Cardiac fibroblast (primary cell): Measurements from ENCODE around the gene GPR158.

Source experiments
- DNase-seq, 2 donors: peaks; one replicate each; pipeline versions ENCODE4 v3.0.0 to v3.0.0-alpha.2; 2010; ENCODE audit warnings: low read depth in 2 of 2
- H3K4me3 ChIP-seq, 2 donors: replicated peaks in 1 of 2; 1 replicate in 1 of 2; 2 replicates in 1 of 2; pipeline ENCODE4 v1.5.1; 2011; ENCODE audit warnings: low read depth in 2 of 2, low read length in 2 of 2, mild to moderate bottlenecking in 2 of 2, moderate library complexity in 1 of 2
- CTCF ChIP-seq: IDR thresholded peaks from one replicate; pipeline ENCODE4 v1.5.1; 2011; ENCODE audit warnings: low read depth, mild to moderate bottlenecking, low read length, inconsistent platforms

The GPR158 gene

GRCh38 chr10:25632802-25633201 lies 458.0 kb downstream of the GPR158 start:
- no peak for DNase-seq
- no peak for TF ChIP-seq CTCF
- H3K4me3 ChIP-seq = no peak overlapping the region

GRCh38 chr10:25633542-25633941 lies 458.7 kb downstream of the GPR158 start:
- no peak overlapping the region for H3K4me3 ChIP-seq
- no peak for TF ChIP-seq CTCF
- DNase-seq = no peak

- peak; percentile 1 to 41 for DNase-seq
- no peak overlapping the region for H3K4me3 ChIP-seq
- no peak for TF ChIP-seq CTCF
These were observed 464.8 kb downstream of the GPR158 start for GRCh38 chr10:25639646-25640045.

GRCh38 chr10:25641595-25641994 lies 466.8 kb downstream of the GPR158 start:
- H3K4me3 ChIP-seq = no peak overlapping the region
- no peak for DNase-seq
- TF ChIP-seq CTCF = no peak

- H3K4me3 ChIP-seq = no peak overlapping the region
- no peak for TF ChIP-seq CTCF
- no peak for DNase-seq
These were observed 467.9 kb downstream of the GPR158 start for GRCh38 chr10:25642721-25643120.

GRCh38 chr10:25646371-25646770 lies 471.6 kb downstream of the GPR158 start:
- no peak for TF ChIP-seq CTCF
- no peak for DNase-seq
- no peak overlapping the region for H3K4me3 ChIP-seq

GRCh38 chr10:25651534-25651933 lies 476.7 kb downstream of the GPR158 start:
- TF ChIP-seq CTCF = no peak
- DNase-seq = no peak

More at GRCh38 chr10:25651534-25651933, 476.7 kb downstream of the GPR158 start:
- no peak overlapping the region for H3K4me3 ChIP-seq
